Dendritic cell treated with granulocyte-macrophage colony-stimulating factor and Interleukin-4, amounts not matched to agents 40 ng/mL and 50 ng/mL, for 4 days (primary cell): ENCODE results near the gene FOXL3.

Experiments used
- H3K27ac Mint-ChIP-seq: one replicate; pipeline ENCODE4 v1.8.0; 2022; ENCODE audit warnings: mild to moderate bottlenecking, mixed read lengths
- H3K27me3 Mint-ChIP-seq: one replicate; pipeline ENCODE4 v1.8.0; 2022; ENCODE audit warnings: mild to moderate bottlenecking, mixed read lengths
- H3K36me3 Mint-ChIP-seq: one replicate; pipeline ENCODE4 v1.8.0; 2022; ENCODE audit warnings: low read depth, mixed read lengths
- H3K4me1 Mint-ChIP-seq: one replicate; pipeline ENCODE4 v1.8.0; 2022; ENCODE audit warnings: low read depth, mixed read lengths
- H3K4me3 Mint-ChIP-seq: one replicate; pipeline ENCODE4 v1.8.0; 2022; ENCODE audit warnings: mild to moderate bottlenecking, moderate library complexity, mixed read lengths
- H3K9me3 Mint-ChIP-seq: one replicate; pipeline ENCODE4 v1.8.0; 2022; ENCODE audit warnings: mixed read lengths
- intact Hi-C: fragments of 100-400 bp; cut with micrococcal nuclease; formaldehyde crosslinking; loops from one replicate; pipeline ENCODE4 v1.15.0; 2022

Gene FOXL3

DNA sequence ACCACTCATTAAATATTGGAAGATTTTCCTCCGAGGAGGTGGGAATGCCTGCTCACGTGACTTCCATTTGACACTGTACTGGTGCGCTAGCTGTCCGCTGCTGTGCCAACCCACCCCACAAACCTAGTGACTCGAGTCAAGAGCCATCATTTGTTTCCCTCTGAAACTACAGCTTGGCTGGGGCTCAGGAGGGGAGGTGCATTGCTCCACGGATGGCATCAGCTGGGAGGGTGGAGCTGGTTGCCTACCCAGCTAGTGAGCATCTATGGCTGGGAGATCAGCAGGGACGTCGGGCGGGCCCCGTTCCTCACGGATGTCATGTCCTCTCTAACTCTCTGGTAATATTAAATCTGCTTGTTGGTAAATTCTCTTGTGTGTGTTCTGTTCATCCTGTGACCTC lies 9.5 kb upstream of the FOXL3 start:
- Mint-ChIP-seq H3K9me3 (no peaks in the 10 kb centered on the region), H3K4me3 (no peak overlapping the region), H3K4me1 (no peaks in the 10 kb centered on the region), H3K36me3 (no peaks in the 10 kb centered on the region), H3K27me3 (peaks cover 15% of the 10 kb centered on the region), H3K27ac (no peak overlapping the region)
- intact Hi-C loops = no loop called here

DNA sequence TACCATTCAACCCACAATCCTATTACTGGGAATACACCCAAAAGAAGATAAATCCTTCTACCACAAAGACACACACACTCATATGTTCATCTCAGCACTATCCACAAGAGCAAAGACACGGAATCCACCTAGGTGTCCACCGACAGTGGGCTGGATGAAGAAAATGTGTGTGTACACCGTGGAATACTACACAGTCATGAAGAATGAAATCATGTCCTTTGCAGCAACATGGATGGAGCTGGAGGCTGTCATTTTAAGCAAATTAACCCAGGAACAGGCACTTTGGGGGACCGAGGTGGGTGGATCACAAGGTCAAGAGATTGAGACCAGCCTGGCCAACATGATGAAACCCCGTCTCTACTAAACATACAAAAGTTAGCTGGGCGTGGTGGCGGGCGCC lies 8.3 kb upstream of the FOXL3 start:
- intact Hi-C loops = no loop called here
- Mint-ChIP-seq H3K4me1 (no peaks in the 10 kb centered on the region), H3K4me3 (no peak overlapping the region), H3K9me3 (no peaks in the 10 kb centered on the region), H3K36me3 (no peaks in the 10 kb centered on the region), H3K27me3 (peaks cover 19% of the 10 kb centered on the region), H3K27ac (no peak overlapping the region)

DNA sequence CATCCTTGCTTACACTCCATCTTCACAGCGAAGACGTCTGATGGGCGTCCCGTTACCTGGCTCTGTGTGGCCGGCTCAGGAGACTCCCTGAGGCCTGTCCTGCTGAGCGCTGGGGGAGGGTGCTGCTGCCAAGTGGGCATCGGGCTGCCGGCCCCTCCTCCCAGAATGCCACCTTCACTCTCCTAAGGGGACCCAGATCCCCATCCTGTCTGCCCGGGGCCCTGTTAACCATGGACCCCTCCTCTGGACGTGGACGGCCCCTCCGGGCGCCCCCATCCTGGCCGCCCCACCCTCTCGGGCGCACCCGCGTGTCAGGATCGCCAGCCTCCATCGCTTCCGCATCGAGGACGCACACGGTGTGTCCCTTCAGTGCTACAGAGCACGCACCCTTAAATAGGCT lies 7.3 kb upstream of the FOXL3 start:
- no peaks in the 10 kb centered on the region for H3K4me1 Mint-ChIP-seq
- H3K36me3 Mint-ChIP-seq = no peaks in the 10 kb centered on the region
- no peaks in the 10 kb centered on the region for H3K9me3 Mint-ChIP-seq
- intact Hi-C loops = no loop called here
- peaks cover 27% of the 10 kb centered on the region for H3K27me3 Mint-ChIP-seq
- H3K27ac Mint-ChIP-seq = no peak overlapping the region
- H3K4me3 Mint-ChIP-seq = no peak overlapping the region

DNA sequence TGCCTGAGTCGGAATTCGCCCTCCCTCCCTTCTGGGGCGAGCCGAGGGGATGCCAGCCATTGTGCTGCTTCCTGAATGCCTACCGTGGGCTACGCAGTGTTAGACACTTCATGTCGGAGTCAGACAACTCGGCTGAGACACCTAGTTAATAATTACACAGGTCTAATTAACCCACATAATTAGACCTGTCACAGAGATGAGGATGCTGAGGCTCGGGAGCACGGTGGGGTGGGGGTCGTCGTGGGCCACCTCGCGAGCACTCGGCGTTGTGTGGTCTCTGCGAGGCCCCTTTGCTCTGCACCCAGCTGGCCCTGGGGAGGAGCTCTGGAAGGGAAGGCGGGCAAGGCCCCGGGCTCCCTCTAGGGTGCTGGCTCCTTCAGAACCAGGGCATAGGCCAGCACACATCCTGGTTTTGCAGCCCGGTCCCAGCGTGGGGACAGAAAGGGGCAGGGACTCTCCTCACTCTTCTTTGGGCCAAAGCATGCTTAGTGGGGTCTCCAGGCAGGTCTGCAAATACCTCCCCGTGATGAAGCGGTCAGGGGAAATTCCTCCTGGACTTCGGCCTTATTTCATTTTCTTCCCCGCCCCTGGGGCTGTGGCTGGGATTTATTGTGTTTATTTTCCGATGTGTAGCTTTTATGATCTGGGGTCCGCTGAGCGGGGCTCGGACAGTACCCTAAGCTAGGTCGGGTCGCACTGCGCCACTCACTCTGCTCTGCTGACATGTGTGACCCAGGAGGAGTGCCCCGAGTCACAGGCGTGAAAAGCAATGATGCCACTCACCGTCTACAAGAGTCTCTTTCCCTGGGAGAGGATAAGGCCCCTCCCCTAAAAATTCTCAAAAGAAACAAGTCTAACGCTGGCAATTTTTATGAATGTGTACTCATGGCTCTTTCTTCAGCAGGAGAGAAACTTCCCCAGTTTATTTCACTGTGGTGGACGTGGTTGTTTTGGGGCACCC lies 4.9 kb upstream of the FOXL3 start:
- H3K9me3 Mint-ChIP-seq = no peaks in the 10 kb centered on the region
- H3K27ac Mint-ChIP-seq = no peak overlapping the region
- H3K4me1 Mint-ChIP-seq = no peaks in the 10 kb centered on the region
- H3K27me3 Mint-ChIP-seq = peaks cover 47% of the 10 kb centered on the region
- intact Hi-C loops = no loop called here
- H3K36me3 Mint-ChIP-seq = no peaks in the 10 kb centered on the region
- H3K4me3 Mint-ChIP-seq = no peak overlapping the region

DNA sequence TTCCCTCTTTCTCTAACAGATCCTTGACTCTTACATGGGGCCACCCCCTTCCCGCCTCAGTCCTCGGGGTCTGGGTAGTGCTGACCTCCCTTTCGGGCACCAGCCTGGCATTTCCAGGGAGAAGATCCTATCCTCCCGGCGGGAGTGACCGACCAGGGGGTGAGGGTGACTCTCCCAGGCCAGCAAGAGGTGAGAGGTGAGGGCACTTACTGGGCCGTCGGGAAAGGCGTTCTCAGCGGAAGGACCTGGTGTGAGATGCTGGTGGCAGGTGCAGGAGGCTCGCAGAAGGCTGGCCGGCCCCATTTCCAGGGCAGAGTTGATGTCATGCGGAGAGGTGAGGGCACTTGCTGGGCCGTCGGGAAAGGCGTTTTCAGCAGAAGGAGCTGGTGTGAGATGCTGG lies 4.2 kb upstream of the FOXL3 start:
- Mint-ChIP-seq H3K9me3 (no peaks in the 10 kb centered on the region), H3K4me3 (no peak overlapping the region), H3K36me3 (no peaks in the 10 kb centered on the region), H3K4me1 (no peaks in the 10 kb centered on the region), H3K27me3 (peaks cover 53% of the 10 kb centered on the region), H3K27ac (no peak overlapping the region)
- intact Hi-C loops = no loop called here

DNA sequence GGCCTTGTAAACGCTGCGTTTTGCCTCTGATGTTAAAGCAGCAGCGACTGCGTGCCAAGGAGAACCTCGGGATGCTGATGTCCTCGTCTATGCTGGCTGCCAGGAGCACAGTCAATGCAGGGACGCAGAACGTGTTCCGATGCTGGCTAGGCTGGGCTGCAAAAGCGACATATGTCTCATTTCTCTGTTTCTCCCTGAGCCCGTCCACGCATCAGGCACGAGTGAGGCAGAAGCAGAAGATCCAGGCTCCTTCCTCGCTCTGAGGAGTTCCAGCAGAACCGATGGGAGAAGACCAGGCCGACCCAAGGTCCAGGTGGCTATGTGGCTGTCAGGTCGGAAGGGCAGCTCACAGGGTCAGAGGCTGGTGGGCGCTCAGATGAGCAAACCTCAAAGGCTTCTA lies 3.7 kb upstream of the FOXL3 start:
- peaks cover 54% of the 10 kb centered on the region for H3K27me3 Mint-ChIP-seq
- H3K4me3 Mint-ChIP-seq = no peak overlapping the region
- no peaks in the 10 kb centered on the region for H3K9me3 Mint-ChIP-seq
- intact Hi-C loops = no loop called here
- H3K36me3 Mint-ChIP-seq = no peaks in the 10 kb centered on the region
- no peak overlapping the region for H3K27ac Mint-ChIP-seq
- no peaks in the 10 kb centered on the region for H3K4me1 Mint-ChIP-seq

DNA sequence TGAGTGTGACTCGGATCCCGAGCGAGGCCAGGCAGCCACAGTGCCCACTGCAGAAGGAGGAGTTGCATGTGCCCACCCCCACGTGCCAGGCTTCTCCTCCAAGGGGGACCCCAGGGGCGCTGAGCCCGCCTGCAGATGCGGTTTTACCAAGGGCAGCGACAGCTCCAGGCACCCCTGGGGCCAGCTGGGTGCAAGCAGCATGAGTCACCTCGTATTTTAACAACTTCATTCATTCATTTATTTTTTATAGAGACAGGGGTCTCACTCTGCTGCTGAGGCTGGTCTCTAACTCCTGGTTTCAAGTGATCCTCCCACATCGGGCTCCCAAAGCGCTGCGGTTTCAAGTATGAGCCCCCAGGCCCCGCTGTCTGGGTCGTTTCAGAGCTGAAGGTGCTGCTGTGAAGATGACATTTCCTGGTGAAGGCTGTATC lies 1.3 kb upstream of the FOXL3 start:
- Mint-ChIP-seq H3K36me3 (no peaks in the 10 kb centered on the region), H3K27ac (no peak overlapping the region), H3K9me3 (no peaks in the 10 kb centered on the region), H3K27me3 (peaks cover 71% of the 10 kb centered on the region), H3K4me1 (no peaks in the 10 kb centered on the region), H3K4me3 (no peak overlapping the region)
- intact Hi-C loops = no loop called here

DNA sequence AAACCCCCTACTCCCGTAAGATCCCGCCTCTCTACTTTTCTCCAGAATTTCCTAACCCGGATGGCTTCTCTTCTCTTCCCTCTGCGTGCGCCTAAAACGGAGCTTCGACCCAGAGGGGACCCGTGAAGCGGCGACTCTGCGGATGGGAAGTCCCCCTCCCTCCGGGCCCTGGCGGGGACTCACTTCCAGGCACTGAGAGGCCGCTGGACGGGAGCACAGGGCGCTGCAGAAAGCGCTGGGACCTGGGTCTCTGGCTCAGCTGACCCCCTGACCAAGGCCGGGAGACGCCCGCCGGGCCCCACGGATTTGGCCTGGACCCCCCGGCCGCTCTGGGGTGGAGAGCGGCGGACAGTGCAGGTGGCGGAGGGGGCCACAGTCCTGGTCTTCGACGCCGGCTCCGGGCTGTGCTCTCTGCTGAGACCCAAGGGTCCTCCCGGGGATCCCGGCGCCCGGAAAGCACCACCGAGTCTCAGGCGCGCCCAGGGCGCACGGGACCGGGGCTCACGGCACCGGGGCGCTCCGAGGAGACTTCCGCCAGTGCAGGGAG lies 688 bp upstream of the FOXL3 start:
- Mint-ChIP-seq H3K27me3 (peaks cover 75% of the 10 kb centered on the region), H3K27ac (no peak overlapping the region), H3K9me3 (no peaks in the 10 kb centered on the region), H3K36me3 (no peaks in the 10 kb centered on the region), H3K4me1 (no peaks in the 10 kb centered on the region), H3K4me3 (no peak overlapping the region)
- intact Hi-C loops = no loop called here

DNA sequence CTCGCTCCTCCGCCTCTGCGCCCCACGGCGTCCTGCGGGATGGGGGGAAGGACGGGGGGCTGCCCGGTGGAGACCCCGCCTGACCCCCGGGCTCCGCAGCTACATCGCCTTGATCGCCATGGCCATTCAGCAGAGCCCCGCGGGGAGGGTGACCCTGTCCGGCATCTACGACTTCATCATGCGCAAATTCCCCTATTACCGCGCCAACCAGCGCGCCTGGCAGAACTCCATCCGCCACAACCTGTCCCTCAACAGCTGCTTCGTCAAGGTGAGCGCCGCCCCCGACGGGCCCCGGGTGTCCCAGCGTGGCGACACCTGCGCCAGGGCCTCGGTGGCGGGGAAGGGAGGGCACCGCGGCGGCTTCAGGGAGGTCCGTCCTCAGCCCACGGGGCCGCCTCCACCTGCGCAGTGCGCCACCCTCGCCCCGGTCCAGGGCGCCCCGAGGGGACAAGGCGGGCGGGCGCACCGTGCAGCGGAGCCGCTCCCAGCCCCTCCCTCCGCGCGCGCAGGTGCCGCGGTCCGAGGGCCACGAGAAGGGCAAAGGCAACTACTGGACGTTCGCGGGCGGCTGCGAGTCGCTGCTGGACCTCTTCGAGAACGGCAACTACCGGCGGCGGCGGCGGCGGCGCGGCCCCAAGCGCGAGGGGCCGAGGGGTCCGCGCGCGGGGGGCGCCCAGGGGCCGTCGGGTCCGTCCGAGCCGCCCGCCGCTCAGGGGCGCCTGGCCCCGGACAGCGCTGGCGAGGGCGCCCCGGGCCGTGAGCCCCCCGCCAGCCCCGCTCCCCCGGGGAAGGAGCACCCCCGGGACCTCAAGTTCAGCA lies 793 bp downstream of the FOXL3 start:
- peaks cover 68% of the 10 kb centered on the region for H3K27me3 Mint-ChIP-seq
- intact Hi-C loops = no loop called here
- no peaks in the 10 kb centered on the region for H3K36me3 Mint-ChIP-seq

DNA sequence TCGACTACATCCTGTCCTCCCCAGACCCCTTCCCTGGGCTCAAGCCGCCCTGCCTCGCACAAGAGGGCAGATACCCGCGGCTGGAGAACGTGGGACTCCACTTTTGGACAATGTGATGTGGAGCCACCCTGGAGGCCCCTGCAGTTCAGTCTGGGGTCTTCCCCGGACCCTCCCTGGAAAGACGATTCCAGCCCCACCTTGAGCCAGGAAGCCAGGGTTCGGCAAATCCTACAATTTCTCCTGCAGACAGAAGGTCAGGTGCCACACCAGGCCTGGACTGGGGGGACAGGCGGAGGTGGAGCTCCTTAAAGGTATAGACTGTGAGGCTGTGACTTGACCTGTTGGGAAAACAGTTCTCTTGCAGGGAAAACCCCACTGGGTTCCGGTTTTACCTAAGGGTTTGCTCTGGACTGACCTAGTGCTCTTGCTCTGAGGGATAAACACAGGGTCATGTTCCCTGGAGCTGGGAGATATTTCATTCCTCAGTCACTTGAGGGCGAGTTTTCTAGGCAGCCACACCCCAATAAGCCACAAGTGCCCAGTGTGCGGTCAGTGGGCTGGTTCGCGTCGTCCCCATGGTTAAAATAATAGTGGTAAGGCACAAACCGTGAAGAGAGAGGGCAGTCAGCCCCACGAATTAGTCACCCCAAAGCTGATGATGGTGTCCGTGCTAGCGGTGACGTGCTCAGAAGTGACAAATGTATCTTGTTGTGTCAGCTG lies 1.6 kb downstream of the FOXL3 start:
- Mint-ChIP-seq H3K27me3 (peaks cover 68% of the 10 kb centered on the region), H3K4me1 (no peaks in the 10 kb centered on the region), H3K4me3 (no peak overlapping the region), H3K27ac (no peak overlapping the region), H3K9me3 (no peaks in the 10 kb centered on the region), H3K36me3 (no peaks in the 10 kb centered on the region)
- intact Hi-C loops = no loop called here

More for the DNA sequence above, 793 bp downstream of the FOXL3 start:
- Mint-ChIP-seq H3K9me3 (no peaks in the 10 kb centered on the region), H3K4me3 (no peak overlapping the region), H3K27ac (no peak overlapping the region), H3K4me1 (no peaks in the 10 kb centered on the region)

DNA sequence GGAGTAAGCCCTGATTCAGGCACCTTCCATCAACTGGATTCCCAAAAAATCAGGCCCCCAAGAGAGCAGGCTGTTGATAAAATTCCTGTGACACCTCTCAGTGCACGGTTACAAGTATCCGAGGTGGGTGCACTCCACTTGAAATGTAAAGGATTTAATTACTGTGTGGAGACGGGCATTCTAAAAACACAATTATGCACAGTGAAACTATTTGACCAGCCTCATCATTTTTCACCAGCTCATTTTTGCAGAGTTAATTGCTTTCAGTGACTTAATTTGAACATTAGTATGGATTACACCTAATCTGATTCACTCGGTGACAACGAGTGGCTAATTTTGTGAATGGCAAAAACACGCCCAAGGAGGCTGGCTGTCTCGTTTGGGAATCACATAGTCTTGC lies 2.3 kb downstream of the FOXL3 start:
- Mint-ChIP-seq H3K4me1 (no peaks in the 10 kb centered on the region), H3K9me3 (no peaks in the 10 kb centered on the region), H3K36me3 (no peaks in the 10 kb centered on the region), H3K27ac (no peak overlapping the region), H3K4me3 (no peak overlapping the region), H3K27me3 (peaks cover 65% of the 10 kb centered on the region)
- intact Hi-C loops = no loop called here

DNA sequence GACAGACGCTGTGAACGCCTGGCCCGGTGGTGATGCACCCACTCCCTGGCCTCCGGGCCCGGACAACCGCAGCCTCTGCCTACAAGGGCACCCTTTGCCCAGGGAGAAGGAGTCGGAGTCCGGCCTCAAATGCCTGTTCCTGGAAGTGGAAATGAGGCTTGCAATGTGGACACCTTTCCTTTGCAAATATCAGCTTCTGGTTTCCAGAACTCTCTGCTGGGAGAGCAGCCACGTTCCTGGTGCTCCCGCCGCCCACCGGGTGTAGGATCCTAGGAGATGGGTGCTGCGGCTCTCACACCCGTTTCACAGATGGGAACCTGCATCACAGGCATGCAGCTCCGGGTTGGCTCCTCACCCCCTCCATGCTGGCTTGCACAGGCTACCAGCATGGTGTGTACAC lies 2.9 kb downstream of the FOXL3 start:
- Mint-ChIP-seq H3K4me3 (no peak overlapping the region), H3K36me3 (no peaks in the 10 kb centered on the region), H3K27me3 (peaks cover 59% of the 10 kb centered on the region), H3K27ac (no peak overlapping the region), H3K4me1 (no peaks in the 10 kb centered on the region), H3K9me3 (no peaks in the 10 kb centered on the region)
- intact Hi-C loops = no loop called here

DNA sequence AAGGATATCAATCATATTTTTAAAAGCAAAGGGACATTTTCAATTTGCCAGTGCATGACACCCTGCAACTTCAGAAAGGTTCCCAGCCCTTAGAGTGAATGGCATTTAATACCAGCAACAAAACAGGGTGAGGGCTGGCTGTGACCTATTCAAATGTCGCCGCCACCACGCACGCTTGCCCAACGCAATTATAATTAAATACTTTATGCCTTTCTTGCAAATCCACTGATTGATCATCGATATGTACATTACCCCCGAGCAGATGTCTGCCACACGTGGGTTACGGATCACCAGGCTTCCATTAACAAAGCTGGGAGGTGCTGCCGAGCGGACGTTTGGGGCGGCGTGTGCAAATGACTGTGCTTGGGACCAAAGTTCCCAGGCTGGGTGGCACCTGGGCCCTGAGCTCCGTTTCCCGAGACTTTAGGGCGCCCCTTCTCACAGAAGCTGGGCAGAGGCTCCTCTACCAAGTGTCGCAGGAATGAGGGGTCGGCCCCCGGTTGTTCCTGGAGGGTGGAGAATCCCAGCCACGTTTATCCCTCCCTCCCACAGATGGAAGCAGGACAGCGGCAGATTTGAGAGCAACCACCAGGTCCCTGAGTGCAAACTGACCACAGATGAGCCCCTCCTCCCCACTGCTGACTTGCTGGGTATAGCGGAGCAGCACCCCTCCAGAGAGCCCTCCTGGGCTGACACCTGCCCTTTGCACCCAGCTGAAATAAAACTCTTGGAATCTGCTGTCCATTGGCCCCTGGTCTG lies 3.9 kb downstream of the FOXL3 start:
- Mint-ChIP-seq H3K36me3 (no peaks in the 10 kb centered on the region), H3K27me3 (peaks cover 48% of the 10 kb centered on the region), H3K4me1 (no peaks in the 10 kb centered on the region), H3K4me3 (no peak overlapping the region), H3K27ac (no peak overlapping the region), H3K9me3 (no peaks in the 10 kb centered on the region)
- intact Hi-C loops = no loop called here
